PC-3 (cell line): ENCODE results near the gene RTN4RL1. TPM values are rescaled to one million over a fixed set of nuclear protein-coding genes. Genes with fewer than 3 reads are reported as not detected.

Source experiments
- ATAC-seq: fragments of 200-7000 bp; cut with Tn5 transposase; 2 replicates; pipeline ENCODE4 v1.9.1; 2020; ENCODE audit warnings: mild to moderate bottlenecking, moderate library complexity
- BruUV-seq: library from RNA; stranded (reverse); fragments of 400-500 nt; replicated peaks from 2 replicates; lab custom pipeline; 2021; lab: Mats Ljungman, UMichigan
- CTCF ChIA-PET: fragments of 300-600 bp; sonication (Branson Sonifier 250); formaldehyde crosslinking; loops from one replicate; lab custom pipeline; 2022; ENCODE audit warnings: antibody characterized with exemption; lab: Charles Lee
- POLR2A ChIA-PET: fragments of 300-600 bp; sonication (Branson Sonifier 250); formaldehyde crosslinking; loops from one replicate; lab custom pipeline; 2022; ENCODE audit warnings: antibody characterized with exemption; ENCODE audit not compliant: unreplicated experiment; lab: Charles Lee
- DNase-seq: peaks from one replicate; pipeline ENCODE4 v3.0.0-alpha.2; 2015
- H2AFZ ChIP-seq: fragments of 300-600 bp; sonication (generic); 2 replicates; pipeline ENCODE4 v1.6.0; 2016; ENCODE audit warnings: antibody characterized with exemption, low read length
- H3F3A ChIP-seq: fragments of 300-600 bp; sonication (generic); one replicate; pipeline ENCODE4 v1.6.0; 2017; ENCODE audit warnings: antibody characterized with exemption, low read length, control low read depth, mild to moderate bottlenecking; ENCODE audit not compliant: unreplicated experiment
- H3K27ac ChIP-seq: fragments of 300-600 bp; sonication (generic); 2 replicates; pipeline ENCODE4 v1.5.1; 2016; ENCODE audit warnings: mild to moderate bottlenecking, low read length
- H3K27me3 ChIP-seq: fragments of 300-600 bp; sonication (generic); 2 replicates; pipeline ENCODE4 v1.6.1; 2016; ENCODE audit warnings: low read length, mixed read lengths
- H3K36me3 ChIP-seq: fragments of 300-600 bp; sonication (generic); 2 replicates; pipeline ENCODE4 v1.6.1; 2016; ENCODE audit warnings: low read depth, mixed run types, low read length, mixed read lengths
- H3K4me1 ChIP-seq: fragments of 300-600 bp; sonication (generic); 2 replicates; pipeline ENCODE4 v1.5.1; 2016; ENCODE audit warnings: low read length; ENCODE audit not compliant: insufficient read depth
- H3K4me2 ChIP-seq: fragments of 300-600 bp; sonication (generic); 2 replicates; pipeline ENCODE4 v1.6.0; 2016; ENCODE audit warnings: low read length
- H3K4me3 ChIP-seq: fragments of 300-600 bp; sonication (generic); 2 replicates; pipeline ENCODE4 v1.5.1; 2016; ENCODE audit warnings: mild to moderate bottlenecking, low read length, mixed read lengths
- H3K79me2 ChIP-seq: fragments of 300-600 bp; sonication (generic); 2 replicates; pipeline ENCODE4 v1.6.1; 2017; ENCODE audit warnings: low read length, mixed read lengths
- H3K9ac ChIP-seq: fragments of 300-600 bp; sonication (generic); 2 replicates; pipeline ENCODE4 v1.6.0; 2016; ENCODE audit warnings: mild to moderate bottlenecking, low read length
- H3K9me2 ChIP-seq: fragments of 300-600 bp; sonication (generic); replicated peaks from 2 replicates; pipeline ENCODE4 v1.6.1; 2016; ENCODE audit warnings: mixed run types, low read length, mixed read lengths
- H3K9me3 ChIP-seq: fragments of 300-600 bp; sonication (generic); 2 replicates; pipeline ENCODE4 v1.6.1; 2016; ENCODE audit warnings: low read length, mixed read lengths
- H4K20me1 ChIP-seq: fragments of 300-600 bp; sonication (generic); 2 replicates; pipeline ENCODE4 v1.6.1; 2016; ENCODE audit warnings: low read length, mixed read lengths
- EZH2 ChIP-seq: fragments of 300-600 bp; sonication (generic); IDR thresholded peaks from one replicate; pipeline ENCODE4 v1.6.1; 2017; ENCODE audit warnings: antibody characterized with exemption, mild to moderate bottlenecking, low read length; ENCODE audit not compliant: unreplicated experiment
- EZH2phosphoT487 ChIP-seq: fragments of 300-600 bp; sonication (generic); IDR thresholded peaks from 2 replicates; pipeline ENCODE4 v1.6.1; 2018; ENCODE audit warnings: mild to moderate bottlenecking, antibody characterized with exemption, low read length, borderline replicate concordance
- intact Hi-C: fragments of 100-400 bp; cut with micrococcal nuclease; formaldehyde crosslinking; loops from 2 replicates; pipeline ENCODE4 v1.9.0; 2023
- total RNA-seq: library from RNA; depleted of rRNA; stranded (reverse); fragments of >200 nt; gene quantifications from 2 replicates; pipeline ENCODE4 v1.2.3, GENCODE V29; 2014
- TF ChIP-seq, protein P1 (sequence below): fragments of 300-600 bp; sonication (generic); conservative IDR thresholded peaks from 2 replicates; pipeline ENCODE4 v1.5.1; 2017; ENCODE audit warnings: antibody characterized with exemption, low read depth, mild to moderate bottlenecking, low read length

RTN4RL1 gene
- total RNA-seq, 1 experiment from 2014 or later = 6.9 TPM

DNA sequence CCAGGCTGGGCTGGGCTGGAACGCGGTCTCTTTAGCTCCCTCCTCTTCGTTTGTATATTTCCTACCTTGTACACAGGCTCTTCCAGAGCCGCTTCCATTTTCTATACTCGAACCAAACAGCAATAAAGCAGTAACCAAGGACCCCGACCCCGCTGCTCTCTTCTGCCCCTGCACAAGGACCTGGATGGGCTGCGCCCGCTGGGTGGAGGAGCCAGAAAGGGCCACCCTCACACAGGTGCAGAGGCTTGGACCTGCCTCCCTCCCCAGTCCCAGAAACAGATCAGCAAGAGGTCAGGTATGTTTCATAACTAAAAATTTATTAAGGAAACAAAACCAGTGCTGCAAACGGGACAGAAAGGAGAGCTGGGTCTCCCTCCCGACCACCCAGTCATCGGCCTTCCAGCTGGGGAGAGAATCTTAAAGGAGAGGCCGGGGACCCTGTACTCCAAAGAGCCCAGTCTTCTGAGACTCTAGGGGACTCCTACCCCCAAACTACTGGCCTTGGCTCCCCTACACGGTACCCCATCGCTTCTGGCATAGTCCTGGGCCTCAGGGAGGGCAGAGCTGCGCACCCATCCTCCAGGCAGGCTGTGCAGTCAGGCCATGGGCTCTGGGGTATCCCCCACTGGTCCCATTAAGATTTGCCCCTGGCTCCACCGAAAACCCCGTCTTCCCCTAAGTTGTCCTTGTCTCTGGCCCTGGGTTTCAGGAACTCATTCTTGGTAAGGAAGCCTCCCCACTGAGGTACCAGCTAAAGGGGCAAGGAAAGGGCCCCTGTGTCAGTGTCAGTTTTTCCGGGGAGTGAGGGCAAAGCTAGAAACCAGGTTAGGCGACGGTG is 34.6 kb upstream of the RTN4RL1 start:
- CTCF ChIA-PET = interaction anchor here (0.7 kb wide), 1 partner anchor 9 kb away, joined by 3 read pairs; no protein-coding TSS in a partner anchor
- ATAC-seq = no peak
- H3K36me3 ChIP-seq = no peaks in the 10 kb centered on the region

DNA sequence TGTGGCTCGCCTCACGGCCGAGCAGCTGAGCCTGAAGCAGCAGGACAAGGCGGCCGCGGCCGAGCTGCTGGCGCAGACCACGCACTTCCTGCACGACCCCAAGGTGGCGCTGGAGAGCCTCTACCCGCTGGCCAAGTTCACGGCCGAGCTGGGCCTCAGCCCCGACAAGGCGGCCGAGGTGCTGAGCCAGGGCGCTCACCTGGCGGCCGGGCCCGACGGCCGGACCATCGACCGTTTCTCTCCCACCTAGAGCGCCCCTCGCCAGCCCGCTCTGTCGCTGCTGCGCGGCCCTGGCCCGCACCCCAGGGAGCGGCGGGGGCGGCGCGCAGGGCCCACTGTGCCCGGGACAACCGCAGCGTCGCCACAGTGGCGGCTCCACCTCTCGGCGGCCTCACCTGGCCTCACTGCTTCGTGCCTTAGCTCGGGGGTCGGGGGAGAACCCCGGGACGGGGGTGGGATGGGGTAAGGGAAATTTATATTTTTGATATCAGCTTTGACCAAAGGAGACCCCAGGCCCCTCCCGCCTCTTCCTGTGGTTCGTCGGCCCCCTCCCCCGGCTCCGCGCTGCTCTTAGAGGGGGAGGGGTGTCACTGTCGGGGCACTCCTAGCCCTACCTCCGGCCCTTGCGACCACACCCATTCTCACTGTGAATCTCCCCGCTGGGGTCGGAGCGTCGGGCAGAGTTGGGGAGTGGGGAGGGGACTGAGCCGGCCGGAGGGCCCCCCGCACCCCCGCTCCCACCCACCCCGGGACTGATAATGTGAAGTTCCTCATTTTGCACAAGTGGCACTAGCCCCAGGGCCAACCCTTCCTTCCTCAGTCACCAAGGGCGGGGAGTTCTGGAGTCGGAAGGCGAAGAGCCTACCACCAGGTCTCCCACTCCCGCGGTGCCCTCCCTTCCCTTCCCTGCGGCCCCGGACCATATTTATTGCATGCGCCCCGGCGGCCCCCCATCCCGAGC is 33.7 kb upstream of the RTN4RL1 start:
- Histone ChIP-seq H3K79me2 (no peaks in the 10 kb centered on the region), H3K9ac (no peak overlapping the region), H3K27ac (no peak overlapping the region), H2AFZ (no peak overlapping the region), H3F3A (no peaks in the 10 kb centered on the region), H3K4me3 (no peak overlapping the region), H3K36me3 (no peaks in the 10 kb centered on the region), H3K9me3 (no peaks in the 10 kb centered on the region), H3K4me1 (peaks cover 7% of the 10 kb centered on the region), H3K4me2 (no peak overlapping the region), H3K9me2 (no peaks in the 10 kb centered on the region), H4K20me1 (no peaks in the 10 kb centered on the region), H3K27me3 (no peaks in the 10 kb centered on the region)
- DNase-seq = no peak
- no peak for ATAC-seq
- ChIA-PET POLR2A (no interaction called here), CTCF (interaction anchor here (0.6 to 0.7 kb wide), 2 partner anchors 10 to 209 kb away, joined by 3 read pairs; no protein-coding TSS in a partner anchor)
- intact Hi-C loops = no loop called here
- BruUV-seq = no TSS peak
- TF ChIP-seq EZH2 (no peak), EZH2phosphoT487 (no peak)
- TF ChIP-seq, protein P1, sequence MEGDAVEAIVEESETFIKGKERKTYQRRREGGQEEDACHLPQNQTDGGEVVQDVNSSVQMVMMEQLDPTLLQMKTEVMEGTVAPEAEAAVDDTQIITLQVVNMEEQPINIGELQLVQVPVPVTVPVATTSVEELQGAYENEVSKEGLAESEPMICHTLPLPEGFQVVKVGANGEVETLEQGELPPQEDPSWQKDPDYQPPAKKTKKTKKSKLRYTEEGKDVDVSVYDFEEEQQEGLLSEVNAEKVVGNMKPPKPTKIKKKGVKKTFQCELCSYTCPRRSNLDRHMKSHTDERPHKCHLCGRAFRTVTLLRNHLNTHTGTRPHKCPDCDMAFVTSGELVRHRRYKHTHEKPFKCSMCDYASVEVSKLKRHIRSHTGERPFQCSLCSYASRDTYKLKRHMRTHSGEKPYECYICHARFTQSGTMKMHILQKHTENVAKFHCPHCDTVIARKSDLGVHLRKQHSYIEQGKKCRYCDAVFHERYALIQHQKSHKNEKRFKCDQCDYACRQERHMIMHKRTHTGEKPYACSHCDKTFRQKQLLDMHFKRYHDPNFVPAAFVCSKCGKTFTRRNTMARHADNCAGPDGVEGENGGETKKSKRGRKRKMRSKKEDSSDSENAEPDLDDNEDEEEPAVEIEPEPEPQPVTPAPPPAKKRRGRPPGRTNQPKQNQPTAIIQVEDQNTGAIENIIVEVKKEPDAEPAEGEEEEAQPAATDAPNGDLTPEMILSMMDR = peak; percentile 44; the same call in 1 of the 2 replicates

More for the DNA sequence above, 34.6 kb upstream of the RTN4RL1 start:
- H3K27me3 ChIP-seq = no peaks in the 10 kb centered on the region
- H3K4me1 ChIP-seq = no peaks in the 10 kb centered on the region
- no peaks in the 10 kb centered on the region for H3K79me2 ChIP-seq
- intact Hi-C loops = no loop called here
- no peak overlapping the region for H3K9ac ChIP-seq
- POLR2A ChIA-PET = no interaction called here
- TF ChIP-seq EZH2phosphoT487 = no peak
- TF ChIP-seq EZH2 = no peak
- TF ChIP-seq, protein P1 = no peak
- H3F3A ChIP-seq = no peaks in the 10 kb centered on the region
- no TSS peak for BruUV-seq
- H2AFZ ChIP-seq = no peak overlapping the region
- no peak overlapping the region for H3K27ac ChIP-seq
- no peak for DNase-seq
- H4K20me1 ChIP-seq = no peaks in the 10 kb centered on the region
- no peaks in the 10 kb centered on the region for H3K9me3 ChIP-seq
- no peaks in the 10 kb centered on the region for H3K9me2 ChIP-seq
- H3K4me3 ChIP-seq = no peak overlapping the region
- no peak overlapping the region for H3K4me2 ChIP-seq
